Progenitor cell of endocrine pancreas (in vitro differentiated cells): ENCODE data around the gene UGT1A8. TPM values are rescaled to one million over a fixed set of nuclear protein-coding genes. Genes with fewer than 3 reads are reported as not detected.

ENCODE experiments used
- DNase-seq: peaks from one replicate; pipeline ENCODE4 v3.0.0; 2021; ENCODE audit warnings: low spot score; ENCODE audit not compliant: unreplicated experiment
- H3K27ac Mint-ChIP-seq: 2 replicates; pipeline ENCODE4 v1.8.0; 2021; ENCODE audit warnings: mild to moderate bottlenecking, moderate library complexity, mixed read lengths
- H3K27me3 Mint-ChIP-seq: 2 replicates; pipeline ENCODE4 v1.8.0; 2021; ENCODE audit warnings: mixed read lengths
- H3K36me3 Mint-ChIP-seq: 2 replicates; pipeline ENCODE4 v1.8.0; 2022; ENCODE audit warnings: mixed read lengths; ENCODE audit not compliant: insufficient read depth
- H3K4me1 Mint-ChIP-seq: 2 replicates; pipeline ENCODE4 v1.8.0; 2021; ENCODE audit warnings: low read depth, mixed read lengths
- H3K4me3 Mint-ChIP-seq: 2 replicates; pipeline ENCODE4 v1.8.0; 2021; ENCODE audit warnings: low read depth, mild to moderate bottlenecking, moderate library complexity, mixed read lengths
- H3K9me3 Mint-ChIP-seq: 2 replicates; pipeline ENCODE4 v1.8.0; 2021; ENCODE audit warnings: low read depth, mixed read lengths
- total RNA-seq: library from RNA; stranded (reverse); gene quantifications from 2 replicates; pipeline ENCODE4 v1.2.1, GENCODE V29; 2021
- TF ChIP-seq, protein P1 (sequence below): fragments of 200-600 bp; sonication (generic); IDR thresholded peaks from one replicate; pipeline ENCODE4 v1.5.0; 2021; ENCODE audit warnings: antibody characterized with exemption, mild to moderate bottlenecking; ENCODE audit not compliant: unreplicated experiment

The UGT1A8 gene
- total RNA-seq, 1 donor from 2014 or later = not detected

DNA sequence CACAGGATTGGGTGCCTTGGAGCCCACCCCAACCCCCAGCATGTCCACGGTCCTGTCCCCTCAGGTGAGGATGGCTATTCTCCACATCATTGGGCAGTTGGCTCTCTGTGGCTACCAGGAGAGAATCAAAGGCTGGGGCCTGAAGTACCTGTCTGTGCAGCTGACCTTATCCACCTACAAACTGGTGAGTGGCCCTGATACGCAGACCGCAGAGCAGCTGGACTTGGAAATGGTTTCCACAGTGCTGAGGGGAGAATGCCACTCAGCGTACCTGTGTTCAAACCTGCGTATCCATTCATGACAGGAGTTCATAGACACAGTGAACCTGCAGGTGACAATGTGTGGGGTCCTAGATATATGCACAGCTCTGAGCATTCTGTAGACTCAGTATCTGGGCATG, 182.3 kb downstream of the UGT1A8 start:
- H3K9me3 Mint-ChIP-seq = peaks cover 5% of the 10 kb centered on the region
- H3K27ac Mint-ChIP-seq = no peak overlapping the region
- peaks cover 17% of the 10 kb centered on the region for H3K27me3 Mint-ChIP-seq
- no peaks in the 10 kb centered on the region for H3K36me3 Mint-ChIP-seq
- no peak overlapping the region for H3K4me3 Mint-ChIP-seq
- H3K4me1 Mint-ChIP-seq = no peaks in the 10 kb centered on the region
- TF ChIP-seq, protein P1, sequence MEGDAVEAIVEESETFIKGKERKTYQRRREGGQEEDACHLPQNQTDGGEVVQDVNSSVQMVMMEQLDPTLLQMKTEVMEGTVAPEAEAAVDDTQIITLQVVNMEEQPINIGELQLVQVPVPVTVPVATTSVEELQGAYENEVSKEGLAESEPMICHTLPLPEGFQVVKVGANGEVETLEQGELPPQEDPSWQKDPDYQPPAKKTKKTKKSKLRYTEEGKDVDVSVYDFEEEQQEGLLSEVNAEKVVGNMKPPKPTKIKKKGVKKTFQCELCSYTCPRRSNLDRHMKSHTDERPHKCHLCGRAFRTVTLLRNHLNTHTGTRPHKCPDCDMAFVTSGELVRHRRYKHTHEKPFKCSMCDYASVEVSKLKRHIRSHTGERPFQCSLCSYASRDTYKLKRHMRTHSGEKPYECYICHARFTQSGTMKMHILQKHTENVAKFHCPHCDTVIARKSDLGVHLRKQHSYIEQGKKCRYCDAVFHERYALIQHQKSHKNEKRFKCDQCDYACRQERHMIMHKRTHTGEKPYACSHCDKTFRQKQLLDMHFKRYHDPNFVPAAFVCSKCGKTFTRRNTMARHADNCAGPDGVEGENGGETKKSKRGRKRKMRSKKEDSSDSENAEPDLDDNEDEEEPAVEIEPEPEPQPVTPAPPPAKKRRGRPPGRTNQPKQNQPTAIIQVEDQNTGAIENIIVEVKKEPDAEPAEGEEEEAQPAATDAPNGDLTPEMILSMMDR = no peak
- no peak for DNase-seq

DNA sequence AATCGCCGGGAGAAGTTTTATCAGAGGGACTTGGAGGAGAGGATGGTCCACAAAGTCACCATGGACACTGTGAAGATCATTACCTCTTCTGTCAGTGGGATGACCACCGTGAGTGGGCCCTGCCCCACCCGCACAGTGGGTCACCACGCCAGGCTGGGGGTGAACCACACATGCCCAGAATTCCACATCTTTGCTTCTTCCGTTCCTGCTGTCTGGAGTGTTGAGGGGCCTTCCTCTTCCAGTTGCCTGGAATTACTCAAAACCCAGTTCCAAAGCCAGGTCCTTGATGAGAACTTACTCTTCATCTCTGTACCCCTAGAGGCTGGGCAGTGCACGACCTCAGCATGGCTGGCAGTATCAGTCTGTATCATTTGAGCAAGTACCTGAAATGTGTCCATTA, 182.8 kb downstream of the UGT1A8 start:
- H3K36me3 Mint-ChIP-seq = no peaks in the 10 kb centered on the region
- peak; percentile 5 for DNase-seq
- no peak overlapping the region for H3K27ac Mint-ChIP-seq
- H3K4me3 Mint-ChIP-seq = no peak overlapping the region
- H3K9me3 Mint-ChIP-seq = peaks cover 5% of the 10 kb centered on the region
- TF ChIP-seq, protein P1 = no peak
- peaks cover 22% of the 10 kb centered on the region for H3K27me3 Mint-ChIP-seq
- H3K4me1 Mint-ChIP-seq = no peaks in the 10 kb centered on the region

DNA sequence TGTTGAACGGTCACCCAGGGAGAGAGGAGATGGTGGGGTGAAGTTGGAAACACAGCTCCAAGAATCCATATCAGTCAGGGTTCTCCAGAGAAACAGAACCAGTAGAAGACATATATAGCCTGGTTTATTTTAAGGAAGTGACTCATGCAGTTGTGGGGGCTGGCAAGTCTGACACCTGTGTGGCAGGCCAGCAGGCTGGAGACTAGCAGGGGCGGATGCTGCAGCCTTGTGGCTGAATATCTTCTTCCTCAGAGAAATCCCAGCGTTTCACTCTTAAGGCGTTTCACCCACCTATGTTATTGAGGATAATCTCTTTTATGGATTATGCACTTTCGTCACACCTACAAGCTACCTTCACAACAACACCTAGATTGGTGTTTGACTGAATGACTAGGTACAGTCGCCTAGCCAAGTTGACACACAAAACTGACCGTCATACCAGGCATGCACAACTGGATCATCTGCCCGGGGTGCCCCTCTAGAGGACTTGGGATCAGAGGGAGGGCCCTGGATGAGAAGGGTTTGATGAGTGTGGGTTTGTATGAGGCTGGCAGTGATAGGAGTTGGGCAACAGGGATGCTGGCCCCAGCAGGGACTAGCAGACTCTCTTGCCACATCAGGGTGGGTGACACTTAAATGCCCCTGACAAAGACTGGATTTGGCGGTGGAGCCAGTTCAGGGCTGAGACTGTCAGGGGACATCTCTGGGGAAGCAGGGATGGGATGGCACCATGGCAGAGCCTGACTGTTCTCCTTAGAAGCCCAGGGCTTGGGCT, 184.1 kb downstream of the UGT1A8 start:
- no peaks in the 10 kb centered on the region for H3K4me1 Mint-ChIP-seq
- DNase-seq = no peak
- H3K9me3 Mint-ChIP-seq = peaks cover 5% of the 10 kb centered on the region
- H3K27ac Mint-ChIP-seq = no peak overlapping the region
- TF ChIP-seq, protein P1 = no peak
- H3K36me3 Mint-ChIP-seq = no peaks in the 10 kb centered on the region
- peaks cover 26% of the 10 kb centered on the region for H3K27me3 Mint-ChIP-seq
- no peak overlapping the region for H3K4me3 Mint-ChIP-seq

DNA sequence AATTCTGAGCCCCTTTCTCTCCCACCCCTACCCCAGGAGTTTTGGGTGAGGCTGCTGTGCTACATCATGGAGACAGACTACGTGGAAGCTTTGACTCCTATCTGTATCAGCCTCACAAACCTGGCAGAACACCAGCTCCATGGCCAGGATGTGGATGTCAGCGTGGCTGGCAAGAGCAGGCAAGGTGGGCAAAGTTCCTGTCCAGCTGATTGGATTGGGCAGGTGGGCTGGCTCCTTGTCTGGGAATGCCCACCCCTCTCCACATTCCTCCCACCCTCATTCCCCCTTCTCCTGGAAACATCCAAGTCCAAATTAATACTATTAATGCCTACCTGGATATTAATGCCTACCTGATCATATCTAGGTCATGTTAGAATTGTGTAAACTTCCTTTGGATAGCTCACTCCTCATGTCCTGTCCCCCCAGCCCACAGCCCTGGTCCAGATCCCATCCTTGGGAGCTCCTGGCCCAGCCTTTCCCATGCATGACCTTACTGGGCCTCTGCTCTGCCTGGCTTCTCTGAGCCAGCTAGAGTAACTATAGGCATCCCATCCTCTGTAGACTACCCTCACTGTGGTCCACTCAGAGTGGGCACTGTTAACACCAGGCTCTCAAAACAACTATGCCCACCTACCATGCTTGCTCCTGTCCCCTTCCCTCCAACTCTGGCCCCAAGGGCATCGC, 184.8 kb downstream of the UGT1A8 start:
- H3K27me3 Mint-ChIP-seq = peaks cover 26% of the 10 kb centered on the region
- H3K9me3 Mint-ChIP-seq = peaks cover 5% of the 10 kb centered on the region
- no peak overlapping the region for H3K27ac Mint-ChIP-seq
- no peaks in the 10 kb centered on the region for H3K4me1 Mint-ChIP-seq
- no peak overlapping the region for H3K4me3 Mint-ChIP-seq
- H3K36me3 Mint-ChIP-seq = no peaks in the 10 kb centered on the region
- TF ChIP-seq, protein P1 = no peak
- DNase-seq = no peak

DNA sequence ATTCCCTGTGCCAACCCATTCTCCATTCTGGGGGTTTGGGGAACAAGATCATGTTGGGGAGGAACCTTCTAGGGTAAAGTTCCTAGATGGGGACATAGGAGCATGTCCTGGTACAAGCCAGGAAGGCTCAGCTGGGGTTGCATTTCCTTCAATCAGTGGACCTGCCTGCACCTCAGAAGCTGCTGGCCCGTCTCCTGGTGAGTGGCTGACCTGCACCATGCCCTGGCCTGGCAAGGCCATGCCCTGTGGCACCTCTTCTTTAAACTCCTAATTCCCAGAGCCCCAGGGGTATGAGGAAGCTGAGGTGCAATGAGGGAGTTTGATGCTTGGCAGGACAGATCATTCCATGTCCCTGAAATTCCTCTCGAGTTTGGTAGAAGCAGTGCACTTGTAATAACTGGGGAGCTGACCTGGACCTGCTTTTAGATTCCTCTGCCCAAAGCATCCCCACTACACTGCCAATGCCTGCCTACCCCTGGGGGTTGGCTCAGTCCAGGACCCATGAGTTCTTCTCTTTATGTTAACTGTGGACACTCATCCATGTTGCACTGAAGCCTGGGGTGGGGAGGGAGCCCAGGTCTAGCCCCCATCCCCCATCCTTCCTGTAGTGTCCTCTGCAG, 186.0 kb downstream of the UGT1A8 start:
- H3K9me3 Mint-ChIP-seq = peaks cover 5% of the 10 kb centered on the region
- peak; percentile 6 for DNase-seq
- H3K4me1 Mint-ChIP-seq = no peaks in the 10 kb centered on the region
- H3K4me3 Mint-ChIP-seq = no peak overlapping the region
- peaks cover 26% of the 10 kb centered on the region for H3K27me3 Mint-ChIP-seq
- H3K36me3 Mint-ChIP-seq = no peaks in the 10 kb centered on the region
- H3K27ac Mint-ChIP-seq = no peak overlapping the region
- TF ChIP-seq, protein P1 = no peak
